Upper lobe of right lung (tissue), 1 donor: ENCODE measurements around the gene AOAH. TPM values are rescaled to one million over a fixed set of nuclear protein-coding genes. Genes with fewer than 3 reads are reported as not detected.
"Not testable (repeated sequence)": the region's sequence is repeated elsewhere in the genome, so short reads cannot be mapped to it uniquely, and the experiment has no call there.

ENCODE experiments used
- ATAC-seq: fragments of 200-7000 bp; cut with Tn5 transposase; one replicate; pipeline ENCODE4 v1.9.1; 2020; ENCODE audit warnings: mild to moderate bottlenecking, moderate library complexity
- DNase-seq: peaks from one replicate; pipeline ENCODE4 v3.0.0-alpha.2; 2020
- H3K27ac ChIP-seq: fragments of 200-600 bp; one replicate; pipeline ENCODE4 v1.8.0; 2022
- H3K27me3 ChIP-seq: fragments of 200-600 bp; one replicate; pipeline ENCODE4 v1.8.0; 2022; ENCODE audit warnings: mild to moderate bottlenecking
- H3K36me3 ChIP-seq: fragments of 200-600 bp; one replicate; pipeline ENCODE4 v1.8.0; 2022
- H3K4me1 ChIP-seq: fragments of 200-600 bp; one replicate; pipeline ENCODE4 v1.8.0; 2022
- H3K4me3 ChIP-seq: fragments of 200-600 bp; one replicate; pipeline ENCODE4 v1.8.0; 2022; ENCODE audit warnings: mild to moderate bottlenecking
- H3K9me3 ChIP-seq: fragments of 200-600 bp; one replicate; pipeline ENCODE4 v1.8.0; 2022
- CTCF ChIP-seq: fragments of 200-600 bp; IDR thresholded peaks from one replicate; pipeline ENCODE4 v1.8.0; 2022; ENCODE audit warnings: antibody characterized with exemption
- intact Hi-C: fragments of 100-400 bp; cut with DNase I; formaldehyde crosslinking; loops from one replicate; pipeline ENCODE4 v1.11.0; 2022
- total RNA-seq: library from RNA; stranded (reverse); fragmentation: NEBNext Ultra II Directional; extraction: Animal tissue kit (Norgen Biotek cat#: 25700); gene quantifications from one replicate; pipeline ENCODE4 v1.2.1, GENCODE V29; 2021
- donor health status: DM: no; HTN: yes; CAD: no; lungs with severe emphysema.

The AOAH gene
- total RNA-seq, 1 donor from 2014 or later: 20.8 TPM

- H3K27ac ChIP-seq: no peak overlapping the region
- intact Hi-C loops: no loop called here
Observed at GRCh38 chr7:36708767-36709166, 15.5 kb downstream of the AOAH start.

GRCh38 chr7:36707898-36708297 lies 16.4 kb downstream of the AOAH start:
- ATAC-seq (no peak), DNase-seq (no peak)
- Histone ChIP-seq H3K4me3 (no peak overlapping the region), H3K36me3 (no peaks in the 10 kb centered on the region), H3K27me3 (no peaks in the 10 kb centered on the region), H3K4me1 (no peaks in the 10 kb centered on the region), H3K27ac (no peak overlapping the region), H3K9me3 (no peaks in the 10 kb centered on the region)
- intact Hi-C loops: no loop called here
- no peak for TF ChIP-seq CTCF

More at GRCh38 chr7:36708767-36709166, 15.5 kb downstream of the AOAH start:
- ATAC-seq (no peak), DNase-seq (no peak)
- Histone ChIP-seq H3K27me3 (no peaks in the 10 kb centered on the region), H3K36me3 (no peaks in the 10 kb centered on the region), H3K9me3 (no peaks in the 10 kb centered on the region), H3K4me3 (no peak overlapping the region), H3K4me1 (no peaks in the 10 kb centered on the region)
- TF ChIP-seq CTCF: no peak

GRCh38 chr7:36707465-36707864 lies 16.8 kb downstream of the AOAH start:
- DNase-seq (no peak), ATAC-seq (no peak)
- Histone ChIP-seq H3K27me3 (no peaks in the 10 kb centered on the region), H3K27ac (no peak overlapping the region), H3K9me3 (no peaks in the 10 kb centered on the region), H3K4me3 (no peak overlapping the region), H3K4me1 (no peaks in the 10 kb centered on the region), H3K36me3 (no peaks in the 10 kb centered on the region)
- no peak for TF ChIP-seq CTCF
- intact Hi-C loops: no loop called here

GRCh38 chr7:36703860-36704259 lies 20.4 kb downstream of the AOAH start:
- ATAC-seq, H3K9me3 ChIP-seq, H3K4me3 ChIP-seq, H3K36me3 ChIP-seq, H3K27ac ChIP-seq, intact Hi-C loops, H3K4me1 ChIP-seq, H3K27me3 ChIP-seq, DNase-seq: not testable (repeated sequence)

- Histone ChIP-seq H3K9me3 (no peaks in the 10 kb centered on the region), H3K27ac (no peak overlapping the region), H3K27me3 (no peaks in the 10 kb centered on the region), H3K4me1 (no peaks in the 10 kb centered on the region), H3K4me3 (no peak overlapping the region), H3K36me3 (no peaks in the 10 kb centered on the region)
- ATAC-seq: no peak
- DNase-seq: no peak
- intact Hi-C loops: no loop called here
- no peak for TF ChIP-seq CTCF
Observed at GRCh38 chr7:36692456-36692855, 31.8 kb downstream of the AOAH start.

GRCh38 chr7:36691983-36692382 lies 32.3 kb downstream of the AOAH start:
- DNase-seq: no peak
- intact Hi-C loops: no loop called here
- Histone ChIP-seq H3K27ac (no peak overlapping the region), H3K4me3 (no peak overlapping the region), H3K36me3 (no peaks in the 10 kb centered on the region), H3K4me1 (no peaks in the 10 kb centered on the region), H3K27me3 (no peaks in the 10 kb centered on the region), H3K9me3 (no peaks in the 10 kb centered on the region)
- no peak for TF ChIP-seq CTCF
- ATAC-seq: no peak
